Hepatocyte (in vitro differentiated cells): ENCODE results near the gene MED13L.

Experiments used
- EZH2 ChIP-seq: fragments of 200-600 bp; sonication (generic); IDR thresholded peaks from 2 replicates; pipeline ENCODE4 v1.6.1; 2016; ENCODE audit warnings: antibody characterized with exemption, mild to moderate bottlenecking, borderline replicate concordance
- EZH2phosphoT487 ChIP-seq: fragments of 200-600 bp; sonication (generic); IDR thresholded peaks from one replicate; pipeline ENCODE4 v1.6.1; 2018; ENCODE audit warnings: antibody characterized with exemption, mild to moderate bottlenecking, low read depth, moderate library complexity; ENCODE audit not compliant: unreplicated experiment, severe bottlenecking
- TF ChIP-seq, protein P1 (sequence below): fragments of 200-600 bp; sonication (generic); IDR thresholded peaks from 2 replicates; pipeline ENCODE4 v1.5.1; 2016; ENCODE audit warnings: antibody characterized with exemption, mild to moderate bottlenecking; ENCODE audit not compliant: poor library complexity

DNA sequence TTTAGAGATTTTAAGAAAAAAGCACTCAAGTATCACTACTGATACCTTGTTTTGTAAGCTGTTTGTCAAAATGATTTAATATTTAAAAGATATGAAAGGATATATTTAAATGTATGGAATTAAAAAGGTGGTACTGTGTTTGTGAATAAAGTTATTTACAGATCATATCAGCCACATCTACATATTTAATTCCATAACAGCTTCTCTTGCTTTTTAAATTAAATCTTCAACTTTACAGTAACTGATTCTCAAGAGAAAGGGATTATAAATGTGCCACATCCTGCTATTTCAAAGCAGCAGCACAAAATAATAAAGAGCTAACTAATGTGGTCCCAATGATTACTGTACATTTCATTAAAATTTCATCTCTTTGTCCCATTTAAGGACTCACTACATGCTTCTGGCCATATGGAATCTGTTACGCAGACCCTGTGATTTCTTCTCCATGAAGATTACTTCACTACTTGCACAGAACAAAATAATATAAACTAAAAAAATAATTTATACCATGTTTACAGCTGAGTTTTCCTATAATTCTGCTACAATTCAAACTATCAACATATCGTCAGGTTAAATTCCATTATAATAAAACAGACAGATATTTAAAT, 117.8 kb downstream of the MED13L start:
- TF ChIP-seq, protein P1, sequence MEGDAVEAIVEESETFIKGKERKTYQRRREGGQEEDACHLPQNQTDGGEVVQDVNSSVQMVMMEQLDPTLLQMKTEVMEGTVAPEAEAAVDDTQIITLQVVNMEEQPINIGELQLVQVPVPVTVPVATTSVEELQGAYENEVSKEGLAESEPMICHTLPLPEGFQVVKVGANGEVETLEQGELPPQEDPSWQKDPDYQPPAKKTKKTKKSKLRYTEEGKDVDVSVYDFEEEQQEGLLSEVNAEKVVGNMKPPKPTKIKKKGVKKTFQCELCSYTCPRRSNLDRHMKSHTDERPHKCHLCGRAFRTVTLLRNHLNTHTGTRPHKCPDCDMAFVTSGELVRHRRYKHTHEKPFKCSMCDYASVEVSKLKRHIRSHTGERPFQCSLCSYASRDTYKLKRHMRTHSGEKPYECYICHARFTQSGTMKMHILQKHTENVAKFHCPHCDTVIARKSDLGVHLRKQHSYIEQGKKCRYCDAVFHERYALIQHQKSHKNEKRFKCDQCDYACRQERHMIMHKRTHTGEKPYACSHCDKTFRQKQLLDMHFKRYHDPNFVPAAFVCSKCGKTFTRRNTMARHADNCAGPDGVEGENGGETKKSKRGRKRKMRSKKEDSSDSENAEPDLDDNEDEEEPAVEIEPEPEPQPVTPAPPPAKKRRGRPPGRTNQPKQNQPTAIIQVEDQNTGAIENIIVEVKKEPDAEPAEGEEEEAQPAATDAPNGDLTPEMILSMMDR = no peak
- TF ChIP-seq EZH2 (no peak), EZH2phosphoT487 (no peak)
